K562 (cell line): Measurements from ENCODE around the gene RSPH10B. TPM values are rescaled to one million over a fixed set of nuclear protein-coding genes. Genes with fewer than 3 reads are reported as not detected.

Experiments
- ARHGAP35 ChIP-seq: fragments of 450-650 bp; IDR thresholded peaks from 2 replicates; pipeline ENCODE4 v1.6.1; 2018; ENCODE audit not compliant: partially characterized antibody
- BACH1 ChIP-seq: fragments of 200-800 bp; sonication (Bioruptor generic); IDR thresholded peaks from 2 replicates; pipeline ENCODE4 v1.6.1; 2016; ENCODE audit warnings: missing genetic modification characterization, missing compliant biosample characterization
- BRD9 ChIP-seq: fragments of 450-650 bp; IDR thresholded peaks from 2 replicates; pipeline ENCODE4 v1.6.1; 2018; ENCODE audit warnings: low read depth; ENCODE audit not compliant: partially characterized antibody
- CTCFL ChIP-seq: IDR thresholded peaks from 2 replicates; pipeline ENCODE4 v1.6.1; 2011; ENCODE audit warnings: borderline replicate concordance, low read depth, mild to moderate bottlenecking, moderate library complexity, low read length; ENCODE audit not compliant: insufficient read depth, poor library complexity, severe bottlenecking
- FOXJ3 ChIP-seq: sonication (generic); formaldehyde crosslinking; IDR thresholded peaks from 2 replicates; pipeline ENCODE4 v1.4.0; 2020; ENCODE audit warnings: mild to moderate bottlenecking, missing genetic modification reagents
- GABPA ChIP-seq: fragments of 200-800 bp; sonication (Bioruptor generic); conservative IDR thresholded peaks from 2 replicates; pipeline ENCODE4 v1.6.1; 2016; ENCODE audit warnings: low read depth, missing genetic modification characterization, missing compliant biosample characterization
- HES1 ChIP-seq: fragments of 450-650 bp; IDR thresholded peaks from 2 replicates; pipeline ENCODE4 v1.6.1; 2016; ENCODE audit warnings: low read depth, mild to moderate bottlenecking, moderate library complexity
- HMG20B ChIP-seq: fragments of 250-450 bp; sonication (Bioruptor Pico); IDR thresholded peaks from 2 replicates; pipeline ENCODE4 v1.5.0; 2021; ENCODE audit warnings: mild to moderate bottlenecking
- HNRNPUL1 ChIP-seq: fragments of 200-400 bp; formaldehyde crosslinking; IDR thresholded peaks from 2 replicates; pipeline ENCODE4 v1.6.1; 2017; ENCODE audit warnings: low read length
- LEF1 ChIP-seq: fragments of 450-650 bp; IDR thresholded peaks from 2 replicates; pipeline ENCODE4 v1.6.1; 2016; ENCODE audit warnings: mild to moderate bottlenecking
- MLLT1 ChIP-seq, 2 experiments: fragments of 450-650 bp; IDR thresholded peaks; 2 replicates each; pipeline ENCODE4 v1.6.1; 2016
- NFRKB ChIP-seq: fragments of 450-650 bp; IDR thresholded peaks from 2 replicates; pipeline ENCODE4 v1.6.1; 2016; ENCODE audit warnings: low read depth
- NR2C2 ChIP-seq, 2 experiments: fragments of 200-800 bp in 1 of 2; sonication (Bioruptor generic) in 1 of 2; sonication (generic) in 1 of 2; formaldehyde crosslinking in 1 of 2; IDR thresholded peaks; 2 replicates each; pipeline versions ENCODE4 v1.6.1 to v1.8.0; 2016 to 2022; ENCODE audit warnings: mild to moderate bottlenecking in 1 of 2, missing compliant biosample characterization in 1 of 2, missing genetic modification characterization in 1 of 2, missing genetic modification reagents in 1 of 2
- PHB ChIP-seq: fragments of 250-450 bp; sonication (Bioruptor Pico); IDR thresholded peaks from 2 replicates; pipeline ENCODE4 v1.5.0; 2021
- POLR2AphosphoS2 ChIP-seq: IDR thresholded peaks from 2 replicates; pipeline ENCODE4 v1.6.1; 2012; ENCODE audit warnings: low read length, improper control_type of control experiment
- SP2 ChIP-seq: IDR thresholded peaks from 2 replicates; pipeline ENCODE4 v1.6.1; 2011; ENCODE audit warnings: mild to moderate bottlenecking, low read depth, low read length, moderate library complexity; ENCODE audit not compliant: poor library complexity, severe bottlenecking; ENCODE audit errors: extremely low read depth
- TCFL5 ChIP-seq: fragments of 250-450 bp; sonication (Bioruptor Pico); conservative IDR thresholded peaks from 2 replicates; pipeline ENCODE4 v1.6.1; 2021; ENCODE audit warnings: mild to moderate bottlenecking, moderate library complexity, matching md5 sums
- TRIM25 ChIP-seq: fragments of 450-650 bp; IDR thresholded peaks from 2 replicates; pipeline ENCODE4 v1.7.0; 2016; ENCODE audit warnings: borderline replicate concordance
- ZFP36 ChIP-seq: fragments of 150-350 bp; IDR thresholded peaks from 2 replicates; pipeline ENCODE4 v1.6.1; 2018; ENCODE audit warnings: low read length, low read depth; ENCODE audit not compliant: partially characterized antibody
- ZNF124 ChIP-seq: sonication (generic); formaldehyde crosslinking; IDR thresholded peaks from 2 replicates; pipeline ENCODE4 v1.8.1; 2022; ENCODE audit warnings: missing genetic modification reagents
- ZNF134 ChIP-seq: fragments of 250-450 bp; sonication (Bioruptor Pico); conservative IDR thresholded peaks from 2 replicates; pipeline ENCODE4 v1.4.0; 2020
- ZNF146 ChIP-seq: IDR thresholded peaks from one replicate; pipeline ENCODE4 v1.6.1; 2018; ENCODE audit warnings: missing compliant biosample characterization; ENCODE audit not compliant: unreplicated experiment
- ZNF444 ChIP-seq: fragments of 250-450 bp; sonication (Bioruptor Pico); IDR thresholded peaks from 2 replicates; pipeline ENCODE4 v1.4.0; 2020; ENCODE audit warnings: mild to moderate bottlenecking, moderate library complexity
- ZNF707 ChIP-seq: fragments of 250-450 bp; sonication (Bioruptor Pico); conservative IDR thresholded peaks from 2 replicates; pipeline ENCODE4 v1.8.0; 2022; ENCODE audit warnings: inconsistent platforms, mild to moderate bottlenecking, moderate library complexity
- polyA plus RNA-seq, 8 experiments: library from polyadenylated mRNA; depleted of rRNA in 4 of 8; stranded (reverse) in 5 of 8; unstranded in 3 of 8; fragments of >200 nt; fragmentation: Nextera tagmentation in 2 of 8; fragmentation: Illumina TruSeq in 1 of 8; extraction: Ambion mirVana in 2 of 8; extraction: Trizol in 1 of 8; gene quantifications; 2 replicates each; pipeline versions ENCODE4 v1.2.1 to v1.2.3, GENCODE V29; 2011 to 2014; ENCODE audit warnings: inconsistent platforms in 1 of 8, missing spikeins in 1 of 8
- total RNA-seq, 7 experiments: library from RNA; depleted of rRNA in 6 of 7; stranded (reverse); fragments of >200 nt in 6 of 7; fragmentation: Illumina TruSeq in 2 of 7; extraction: Trizol in 2 of 7; gene quantifications; 2 replicates each; pipeline versions ENCODE4 v1.2.1 to v1.2.3, GENCODE V29; 2011 to 2021; ENCODE audit warnings: low replicate concordance in 1 of 7

The RSPH10B gene
- total and polyA plus RNA-seq, 9 of the 15 experiments (the other 6 are each of a cell fraction or from before 2014, with no cell fraction given), result 0.01 to 0.09 TPM; not detected in 7

GRCh38 chr7:6015917-6016652, 45.6 kb upstream of the RSPH10B start (continued):
- TF ChIP-seq TRIM25, result no peak
- no peak for TF ChIP-seq ZFP36
- TF ChIP-seq ARHGAP35, result no peak
- TF ChIP-seq BACH1, result peak; percentile 87
- TF ChIP-seq LEF1, result peak; percentile 72; the same call in 1 of the 2 replicates
- peak; percentile 92 for TF ChIP-seq BRD9
- TF ChIP-seq HNRNPUL1, result no peak
- TF ChIP-seq NFRKB, result peak; percentile 89; the same call in 1 of the 2 replicates
- no peak for TF ChIP-seq ZNF146 (CRISPR knock-in tag)
- TF ChIP-seq ZNF707 (CRISPR knock-in tag), result no peak
- TF ChIP-seq ZNF444 (CRISPR knock-in tag), result no peak
- no peak for TF ChIP-seq NR2C2 (CRISPR knock-in tag; IDR thresholded peaks at IDR 0.05)
- TF ChIP-seq NR2C2 (tag; IDR thresholded peaks at IDR 0.05), result peak; percentile 80
- TF ChIP-seq TCFL5 (CRISPR knock-in tag), result no peak
- TF ChIP-seq GABPA (tag), result peak; percentile 23; the same call in 1 of the 2 replicates
- TF ChIP-seq ZNF124 (CRISPR knock-in tag), result no peak
- no peak for TF ChIP-seq SP2
- TF ChIP-seq HES1, result no peak
- TF ChIP-seq FOXJ3 (CRISPR knock-in tag), result no peak
- TF ChIP-seq ZNF134 (CRISPR knock-in tag), result no peak
- TF ChIP-seq PHB, result no peak
- no peak for TF ChIP-seq HMG20B
- TF ChIP-seq POLR2AphosphoS2, result no peak; the same call in 1 of the 2 replicates
- no peak for TF ChIP-seq CTCFL
- no peak for TF ChIP-seq MLLT1 (IDR thresholded peaks at IDR 0.05)
